SU-DHL-6 (cell line): Measurements from ENCODE around the gene DLX4.

Experiments used
- EZH2phosphoT487 ChIP-seq: fragments of 200-600 bp; sonication (generic), shearing (Covaris generic); conservative IDR thresholded peaks from 2 replicates; pipeline ENCODE4 v1.6.1; 2018; ENCODE audit warnings: mild to moderate bottlenecking, antibody characterized with exemption, low read length, moderate library complexity, mixed read lengths
- TF ChIP-seq, protein P1 (sequence below): fragments of 200-600 bp; sonication (generic); IDR thresholded peaks from one replicate; pipeline ENCODE4 v1.5.1; 2017; ENCODE audit warnings: antibody characterized with exemption, mild to moderate bottlenecking, low read length, moderate library complexity; ENCODE audit not compliant: insufficient read depth, poor library complexity, severe bottlenecking

- TF ChIP-seq, protein P1, sequence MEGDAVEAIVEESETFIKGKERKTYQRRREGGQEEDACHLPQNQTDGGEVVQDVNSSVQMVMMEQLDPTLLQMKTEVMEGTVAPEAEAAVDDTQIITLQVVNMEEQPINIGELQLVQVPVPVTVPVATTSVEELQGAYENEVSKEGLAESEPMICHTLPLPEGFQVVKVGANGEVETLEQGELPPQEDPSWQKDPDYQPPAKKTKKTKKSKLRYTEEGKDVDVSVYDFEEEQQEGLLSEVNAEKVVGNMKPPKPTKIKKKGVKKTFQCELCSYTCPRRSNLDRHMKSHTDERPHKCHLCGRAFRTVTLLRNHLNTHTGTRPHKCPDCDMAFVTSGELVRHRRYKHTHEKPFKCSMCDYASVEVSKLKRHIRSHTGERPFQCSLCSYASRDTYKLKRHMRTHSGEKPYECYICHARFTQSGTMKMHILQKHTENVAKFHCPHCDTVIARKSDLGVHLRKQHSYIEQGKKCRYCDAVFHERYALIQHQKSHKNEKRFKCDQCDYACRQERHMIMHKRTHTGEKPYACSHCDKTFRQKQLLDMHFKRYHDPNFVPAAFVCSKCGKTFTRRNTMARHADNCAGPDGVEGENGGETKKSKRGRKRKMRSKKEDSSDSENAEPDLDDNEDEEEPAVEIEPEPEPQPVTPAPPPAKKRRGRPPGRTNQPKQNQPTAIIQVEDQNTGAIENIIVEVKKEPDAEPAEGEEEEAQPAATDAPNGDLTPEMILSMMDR: no peak
- TF ChIP-seq EZH2phosphoT487: no peak
Observed at GRCh38 chr17:49990921-49991320, 21.9 kb downstream of the DLX4 start.
